Muscle layer of colon (tissue), 2 donors: ENCODE measurements around the gene TRHDE.
"Not testable (repeated sequence)": the region's sequence is repeated elsewhere in the genome, so short reads cannot be mapped to it uniquely, and the experiment has no call there.

Experiments
- H3K27ac ChIP-seq: one replicate; pipeline ENCODE4 v1.7.0; 2013; ENCODE audit warnings: low read depth, mild to moderate bottlenecking, low read length, moderate library complexity
- H3K27me3 ChIP-seq, 2 donors: one replicate each; pipeline ENCODE4 v1.7.0; 2013; ENCODE audit warnings: low read length in 2 of 2, mild to moderate bottlenecking in 2 of 2; ENCODE audit not compliant: insufficient read depth in 2 of 2, control insufficient read depth in 1 of 2
- H3K36me3 ChIP-seq: one replicate; pipeline ENCODE4 v1.7.0; 2013; ENCODE audit warnings: mild to moderate bottlenecking, low read length; ENCODE audit not compliant: insufficient read depth
- H3K4me1 ChIP-seq: one replicate; pipeline ENCODE4 v1.7.0; 2013; ENCODE audit warnings: mild to moderate bottlenecking, low read length; ENCODE audit not compliant: insufficient read depth
- H3K4me3 ChIP-seq, 2 donors: one replicate each; pipeline ENCODE4 v1.7.0; 2013; ENCODE audit warnings: low read length in 2 of 2, low read depth in 1 of 2, mild to moderate bottlenecking in 1 of 2, moderate library complexity in 1 of 2
- H3K9ac ChIP-seq: one replicate; pipeline ENCODE4 v1.7.0; 2013; ENCODE audit warnings: low read length
- H3K9me3 ChIP-seq: one replicate; pipeline ENCODE4 v1.7.0; 2013; ENCODE audit warnings: mild to moderate bottlenecking, low read length
- donor health status: abdominal sarcoma.
- donor health status: Adenocarcinoma of cecum.

Gene TRHDE

GRCh38 chr12:72642706-72643105, 370.5 kb downstream of the TRHDE start:
- H3K9me3 ChIP-seq = no peaks in the 10 kb centered on the region
- no peaks in the 10 kb centered on the region for H3K4me1 ChIP-seq
- H3K9ac ChIP-seq = no peak overlapping the region
- H3K27me3 ChIP-seq = no peaks in the 10 kb centered on the region
- no peak overlapping the region for H3K4me3 ChIP-seq
- H3K27ac ChIP-seq = no peak overlapping the region
- no peaks in the 10 kb centered on the region for H3K36me3 ChIP-seq

- H3K27ac ChIP-seq = no peak overlapping the region
- H3K27me3 ChIP-seq = no peaks in the 10 kb centered on the region
- H3K9ac ChIP-seq = no peak overlapping the region
- no peaks in the 10 kb centered on the region for H3K9me3 ChIP-seq
- no peaks in the 10 kb centered on the region for H3K4me1 ChIP-seq
- H3K4me3 ChIP-seq = no peak overlapping the region
- H3K36me3 ChIP-seq = no peaks in the 10 kb centered on the region
Observed at GRCh38 chr12:72647139-72647538, 375.0 kb downstream of the TRHDE start.

GRCh38 chr12:72658615-72659014, 386.4 kb downstream of the TRHDE start:
- Histone ChIP-seq H3K4me3 (no peak overlapping the region), H3K9me3 (no peaks in the 10 kb centered on the region), H3K27me3 (no peaks in the 10 kb centered on the region), H3K9ac (no peak overlapping the region), H3K4me1 (no peaks in the 10 kb centered on the region), H3K36me3 (no peaks in the 10 kb centered on the region), H3K27ac (no peak overlapping the region)

GRCh38 chr12:72660174-72660573, 388.0 kb downstream of the TRHDE start:
- not testable (repeated sequence) for H3K9me3 ChIP-seq, H3K4me1 ChIP-seq, H3K4me3 ChIP-seq, H3K27me3 ChIP-seq, H3K9ac ChIP-seq, H3K27ac ChIP-seq, H3K36me3 ChIP-seq

- Histone ChIP-seq H3K9me3 (no peaks in the 10 kb centered on the region), H3K27me3 (no peaks in the 10 kb centered on the region), H3K9ac (no peak overlapping the region), H3K4me1 (no peaks in the 10 kb centered on the region), H3K36me3 (no peaks in the 10 kb centered on the region), H3K27ac (no peak overlapping the region), H3K4me3 (no peak overlapping the region)
Observed at GRCh38 chr12:72673853-72674252, 401.7 kb downstream of the TRHDE start.

- H3K4me1 ChIP-seq = no peaks in the 10 kb centered on the region
- no peak overlapping the region for H3K4me3 ChIP-seq
- H3K27ac ChIP-seq = no peak overlapping the region
- H3K27me3 ChIP-seq = no peaks in the 10 kb centered on the region
- H3K9me3 ChIP-seq = no peaks in the 10 kb centered on the region
- no peaks in the 10 kb centered on the region for H3K36me3 ChIP-seq
- H3K9ac ChIP-seq = no peak overlapping the region
Observed at GRCh38 chr12:72676556-72676955, 404.4 kb downstream of the TRHDE start.

GRCh38 chr12:72677139-72677538, 405.0 kb downstream of the TRHDE start:
- Histone ChIP-seq H3K4me1 (no peaks in the 10 kb centered on the region), H3K4me3 (no peak overlapping the region), H3K27ac (no peak overlapping the region), H3K27me3 (no peaks in the 10 kb centered on the region), H3K9ac (no peak overlapping the region), H3K36me3 (no peaks in the 10 kb centered on the region), H3K9me3 (no peaks in the 10 kb centered on the region)

- H3K4me3 ChIP-seq = no peak overlapping the region
- no peak overlapping the region for H3K27ac ChIP-seq
- H3K9me3 ChIP-seq = no peaks in the 10 kb centered on the region
- no peaks in the 10 kb centered on the region for H3K4me1 ChIP-seq
- H3K9ac ChIP-seq = no peak overlapping the region
- no peaks in the 10 kb centered on the region for H3K27me3 ChIP-seq
- H3K36me3 ChIP-seq = no peaks in the 10 kb centered on the region
Observed at GRCh38 chr12:72677846-72678245, 405.7 kb downstream of the TRHDE start.

- Histone ChIP-seq H3K27me3 (no peaks in the 10 kb centered on the region), H3K4me1 (no peaks in the 10 kb centered on the region), H3K36me3 (no peaks in the 10 kb centered on the region), H3K9ac (no peak overlapping the region), H3K27ac (no peak overlapping the region), H3K9me3 (no peaks in the 10 kb centered on the region), H3K4me3 (no peak overlapping the region)
Observed at GRCh38 chr12:72679147-72679757, 407.1 kb downstream of the TRHDE start.

GRCh38 chr12:72681028-72681427, 408.9 kb downstream of the TRHDE start:
- no peaks in the 10 kb centered on the region for H3K36me3 ChIP-seq

GRCh38 chr12:72684491-72684890, 412.3 kb downstream of the TRHDE start:
- H3K4me1 ChIP-seq = no peaks in the 10 kb centered on the region
- no peaks in the 10 kb centered on the region for H3K27me3 ChIP-seq
- no peaks in the 10 kb centered on the region for H3K36me3 ChIP-seq
- no peaks in the 10 kb centered on the region for H3K9me3 ChIP-seq
- H3K27ac ChIP-seq = no peak overlapping the region
- no peak overlapping the region for H3K9ac ChIP-seq
- no peak overlapping the region for H3K4me3 ChIP-seq

More at GRCh38 chr12:72681028-72681427, 408.9 kb downstream of the TRHDE start:
- no peaks in the 10 kb centered on the region for H3K9me3 ChIP-seq
- H3K27me3 ChIP-seq = no peaks in the 10 kb centered on the region
- no peak overlapping the region for H3K9ac ChIP-seq
- no peaks in the 10 kb centered on the region for H3K4me1 ChIP-seq
- H3K27ac ChIP-seq = no peak overlapping the region
- H3K4me3 ChIP-seq = no peak overlapping the region

GRCh38 chr12:72692338-72692737, 420.2 kb downstream of the TRHDE start:
- Histone ChIP-seq H3K4me3 (no peak overlapping the region), H3K4me1 (no peaks in the 10 kb centered on the region), H3K27me3 (no peaks in the 10 kb centered on the region), H3K36me3 (no peaks in the 10 kb centered on the region), H3K9me3 (no peaks in the 10 kb centered on the region), H3K27ac (no peak overlapping the region), H3K9ac (no peak overlapping the region)
